Measurements from ENCODE around the gene BLVRA. TPM values are rescaled to one million over a fixed set of nuclear protein-coding genes. Genes with fewer than 3 reads are reported as not detected.
"Not testable (repeated sequence)": the region's sequence is repeated elsewhere in the genome, so short reads cannot be mapped to it uniquely, and the experiment has no call there.

The BLVRA gene
- polyA plus RNA-seq, 4 donors, result 48.6 to 63.2 (median 54.2) TPM

- no peak for DNase-seq (ENCODE audit: low read depth in 4 of 4, low spot score in 2 of 4)
These were observed 41.1 kb downstream of the BLVRA start for GRCh38 chr7:43799605-43800004.

- no peak for DNase-seq (ENCODE audit: low read depth in 4 of 4, low spot score in 2 of 4)
These were observed 45.4 kb downstream of the BLVRA start for GRCh38 chr7:43803865-43804264.

- DNase-seq (ENCODE audit: low read depth in 4 of 4, low spot score in 2 of 4), result no peak
These were observed 49.9 kb downstream of the BLVRA start for GRCh38 chr7:43808410-43808809.

GRCh38 chr7:43810195-43810941 is 51.9 kb downstream of the BLVRA start:
- not testable (repeated sequence) for DNase-seq (ENCODE audit: low read depth in 4 of 4, low spot score in 2 of 4)

GRCh38 chr7:43815373-43815772 is 56.9 kb downstream of the BLVRA start:
- no peak for DNase-seq (ENCODE audit: low read depth in 4 of 4, low spot score in 2 of 4)

GRCh38 chr7:43816046-43816797 is 57.7 kb downstream of the BLVRA start:
- not testable (repeated sequence) for DNase-seq (ENCODE audit: low read depth in 4 of 4, low spot score in 2 of 4)

GRCh38 chr7:43823425-43823824 is 64.9 kb downstream of the BLVRA start:
- not testable (repeated sequence) for DNase-seq (ENCODE audit: low read depth in 4 of 4, low spot score in 2 of 4)

- DNase-seq (ENCODE audit: low read depth in 4 of 4, low spot score in 2 of 4), result no peak
These were observed 65.5 kb downstream of the BLVRA start for GRCh38 chr7:43823941-43824340.

- not testable (repeated sequence) for DNase-seq (ENCODE audit: low read depth in 4 of 4, low spot score in 2 of 4)
These were observed 66.0 kb downstream of the BLVRA start for GRCh38 chr7:43824513-43824912.

- DNase-seq (ENCODE audit: low read depth in 4 of 4, low spot score in 2 of 4), result peak in 2 of 4 donors; percentile 3 to 8
These were observed 66.5 kb downstream of the BLVRA start for GRCh38 chr7:43824963-43825362.

GRCh38 chr7:43825391-43825808 is 66.9 kb downstream of the BLVRA start:
- DNase-seq (ENCODE audit: low read depth in 4 of 4, low spot score in 2 of 4), result peak in 2 of 4 donors; percentile 6 to 10

GRCh38 chr7:43830917-43831316 is 72.4 kb downstream of the BLVRA start:
- DNase-seq (ENCODE audit: low read depth in 4 of 4, low spot score in 2 of 4), result not testable (repeated sequence)

GRCh38 chr7:43834463-43835251 is 76.2 kb downstream of the BLVRA start:
- DNase-seq (ENCODE audit: low read depth in 4 of 4, low spot score in 2 of 4), result no peak

GRCh38 chr7:43838201-43838658 is 79.8 kb downstream of the BLVRA start:
- no peak for DNase-seq (ENCODE audit: low read depth in 4 of 4, low spot score in 2 of 4)

GRCh38 chr7:43843296-43843695 is 84.8 kb downstream of the BLVRA start:
- DNase-seq (ENCODE audit: low read depth in 4 of 4, low spot score in 2 of 4), result no peak

GRCh38 chr7:43844257-43844656 is 85.8 kb downstream of the BLVRA start:
- no peak for DNase-seq (ENCODE audit: low read depth in 4 of 4, low spot score in 2 of 4)

GRCh38 chr7:43844662-43845061 is 86.2 kb downstream of the BLVRA start:
- no peak for DNase-seq (ENCODE audit: low read depth in 4 of 4, low spot score in 2 of 4)

GRCh38 chr7:43847496-43847895 is 89.0 kb downstream of the BLVRA start:
- DNase-seq (ENCODE audit: low read depth in 4 of 4, low spot score in 2 of 4), result no peak

- DNase-seq (ENCODE audit: low read depth in 4 of 4, low spot score in 2 of 4), result no peak
These were observed 90.6 kb downstream of the BLVRA start for GRCh38 chr7:43849047-43849446.

GRCh38 chr7:43850348-43851116 is 92.1 kb downstream of the BLVRA start:
- no peak for DNase-seq (ENCODE audit: low read depth in 4 of 4, low spot score in 2 of 4)

Data from left renal cortex interstitium (tissue), 4 donors.